ENCODE results near the gene NTRK1. TPM values are rescaled to one million over a fixed set of nuclear protein-coding genes. Genes with fewer than 3 reads are reported as not detected.
A peak's percentile ranks its signal among the peaks of the same experiment; 100 is the strongest.

The NTRK1 gene
- total RNA-seq, 2 donors from 2014 or later, result 0.42 to 0.81 TPM

GRCh38 chr1:156887317-156887716 is 26.7 kb downstream of the NTRK1 start:
- H3K4me3 ChIP-seq, result no peak overlapping the region
- DNase-seq (ENCODE audit: low spot score) (no peak), ATAC-seq (ENCODE audit: insufficient number of reproducible peaks, low FRiP score, low read depth) (no peak)

DNA sequence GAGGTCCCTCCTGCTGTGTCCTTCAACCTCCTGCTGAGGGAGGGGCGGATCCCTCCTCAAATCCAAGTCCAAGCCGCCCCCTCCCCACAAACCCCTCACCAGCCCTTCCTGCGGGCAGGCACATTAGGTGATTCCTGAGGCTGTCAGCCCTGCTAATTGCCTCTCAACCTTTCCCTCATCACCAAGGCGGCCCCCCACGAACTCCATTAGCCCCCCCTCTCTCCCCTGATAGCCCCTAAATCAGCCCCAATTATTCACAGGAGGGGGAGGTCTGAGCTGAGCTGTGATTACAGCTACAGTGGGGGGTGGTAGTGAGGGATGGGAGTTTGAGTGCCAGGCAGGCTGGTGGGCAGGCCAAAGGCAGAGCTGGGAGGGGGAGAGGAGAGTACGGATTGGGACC is 27.1 kb downstream of the NTRK1 start:
- Histone ChIP-seq H3K4me1 (ENCODE audit: control insufficient read depth in 1 of 2, low read depth in 2 of 2) (peaks cover 0 to 7% of the 10 kb centered on the region in 2 donors), H3K36me3 (no peaks in the 10 kb centered on the region), H3K9me3 (no peaks in the 10 kb centered on the region), H3K27ac (no peak overlapping the region), H3K27me3 (replicated peaks; ENCODE audit: insufficient read depth) (no peaks in the 10 kb centered on the region), H3K4me3 (no peak overlapping the region)
- DNase-seq (ENCODE audit: low spot score) (no peak), ATAC-seq (ENCODE audit: insufficient number of reproducible peaks, low FRiP score, low read depth) (no peak)
- TF ChIP-seq, protein P1, sequence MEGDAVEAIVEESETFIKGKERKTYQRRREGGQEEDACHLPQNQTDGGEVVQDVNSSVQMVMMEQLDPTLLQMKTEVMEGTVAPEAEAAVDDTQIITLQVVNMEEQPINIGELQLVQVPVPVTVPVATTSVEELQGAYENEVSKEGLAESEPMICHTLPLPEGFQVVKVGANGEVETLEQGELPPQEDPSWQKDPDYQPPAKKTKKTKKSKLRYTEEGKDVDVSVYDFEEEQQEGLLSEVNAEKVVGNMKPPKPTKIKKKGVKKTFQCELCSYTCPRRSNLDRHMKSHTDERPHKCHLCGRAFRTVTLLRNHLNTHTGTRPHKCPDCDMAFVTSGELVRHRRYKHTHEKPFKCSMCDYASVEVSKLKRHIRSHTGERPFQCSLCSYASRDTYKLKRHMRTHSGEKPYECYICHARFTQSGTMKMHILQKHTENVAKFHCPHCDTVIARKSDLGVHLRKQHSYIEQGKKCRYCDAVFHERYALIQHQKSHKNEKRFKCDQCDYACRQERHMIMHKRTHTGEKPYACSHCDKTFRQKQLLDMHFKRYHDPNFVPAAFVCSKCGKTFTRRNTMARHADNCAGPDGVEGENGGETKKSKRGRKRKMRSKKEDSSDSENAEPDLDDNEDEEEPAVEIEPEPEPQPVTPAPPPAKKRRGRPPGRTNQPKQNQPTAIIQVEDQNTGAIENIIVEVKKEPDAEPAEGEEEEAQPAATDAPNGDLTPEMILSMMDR (IDR thresholded peaks at IDR 0.05), result no peak

More at GRCh38 chr1:156887317-156887716, 26.7 kb downstream of the NTRK1 start:
- TF ChIP-seq, protein P1 (IDR thresholded peaks at IDR 0.05), result no peak
- Histone ChIP-seq H3K27ac (no peak overlapping the region), H3K27me3 (replicated peaks; ENCODE audit: insufficient read depth) (no peaks in the 10 kb centered on the region), H3K36me3 (no peaks in the 10 kb centered on the region), H3K9me3 (no peaks in the 10 kb centered on the region), H3K4me1 (ENCODE audit: control insufficient read depth in 1 of 2, low read depth in 2 of 2) (peaks cover 0 to 3% of the 10 kb centered on the region in 2 donors)

- Histone ChIP-seq H3K4me3 (no peak overlapping the region), H3K4me1 (ENCODE audit: control insufficient read depth in 1 of 2, low read depth in 2 of 2) (peaks cover 4 to 27% of the 10 kb centered on the region in 2 donors), H3K9me3 (no peaks in the 10 kb centered on the region), H3K27me3 (replicated peaks; ENCODE audit: insufficient read depth) (no peaks in the 10 kb centered on the region), H3K36me3 (no peaks in the 10 kb centered on the region), H3K27ac (no peak overlapping the region)
- ATAC-seq (ENCODE audit: insufficient number of reproducible peaks, low FRiP score, low read depth) (peak; percentile 45), DNase-seq (ENCODE audit: low spot score) (peak; percentile 53)
- TF ChIP-seq, protein P1 (IDR thresholded peaks at IDR 0.05), result peak; percentile 77
These were observed 29.3 kb downstream of the NTRK1 start for GRCh38 chr1:156889802-156890580.

GRCh38 chr1:156892190-156893047 is 31.8 kb downstream of the NTRK1 start:
- H3K36me3 ChIP-seq, result no peaks in the 10 kb centered on the region
- no peaks in the 10 kb centered on the region for H3K27me3 ChIP-seq (replicated peaks; ENCODE audit: insufficient read depth)
- TF ChIP-seq, protein P1 (IDR thresholded peaks at IDR 0.05), result peak; percentile 80
- peak overlapping the region; percentile 72 for H3K4me3 ChIP-seq
- no peak overlapping the region for H3K27ac ChIP-seq
- ATAC-seq (ENCODE audit: insufficient number of reproducible peaks, low FRiP score, low read depth), result peak; percentile 66
- peak; percentile 54 for DNase-seq (ENCODE audit: low spot score)
- peaks cover 8 to 51% of the 10 kb centered on the region in 2 donors for H3K4me1 ChIP-seq (ENCODE audit: control insufficient read depth in 1 of 2, low read depth in 2 of 2)
- no peaks in the 10 kb centered on the region for H3K9me3 ChIP-seq
